GM23338 (cell line): Measurements from ENCODE around the gene PTPRR.

Experiments used
- CREB1 ChIP-seq: fragments of 250-450 bp; sonication (Bioruptor Pico); IDR thresholded peaks from 2 replicates; pipeline ENCODE4 v1.5.0; 2020; ENCODE audit warnings: low read depth, mild to moderate bottlenecking, moderate library complexity
- CTCF ChIP-seq, 2 experiments: fragments of 200-600 bp in 1 of 2; sonication (generic) in 1 of 2; conservative IDR thresholded peaks; 2 replicates each; pipeline versions ENCODE4 v1.5.1 to v1.6.1; 2016 to 2017; ENCODE audit warnings: antibody characterized with exemption in 2 of 2, low read depth in 2 of 2, mild to moderate bottlenecking in 2 of 2, moderate library complexity in 1 of 2
- ETS1 ChIP-seq: IDR thresholded peaks from 2 replicates; pipeline ENCODE4 v1.6.1; 2016; ENCODE audit warnings: antibody characterized with exemption
- EZH2 ChIP-seq: fragments of 200-600 bp; sonication (generic); IDR thresholded peaks from one replicate; pipeline ENCODE4 v1.8.0; 2017; ENCODE audit warnings: antibody characterized with exemption, mild to moderate bottlenecking, low read depth; ENCODE audit not compliant: unreplicated experiment
- EZH2phosphoT487 ChIP-seq: fragments of 200-600 bp; sonication (generic); IDR thresholded peaks from one replicate; pipeline ENCODE4 v1.8.1; 2018; ENCODE audit warnings: antibody characterized with exemption; ENCODE audit not compliant: unreplicated experiment
- JUNB ChIP-seq: IDR thresholded peaks from one replicate; pipeline ENCODE4 v1.6.1; 2016; ENCODE audit warnings: antibody characterized with exemption; ENCODE audit not compliant: unreplicated experiment
- NANOG ChIP-seq: IDR thresholded peaks from 2 replicates; pipeline ENCODE4 v1.6.1; 2016; ENCODE audit warnings: antibody characterized with exemption, borderline replicate concordance
- POLR2AphosphoS5 ChIP-seq: IDR thresholded peaks from 2 replicates; pipeline ENCODE4 v1.6.1; 2016; ENCODE audit warnings: antibody characterized with exemption, low read depth
- REST ChIP-seq: IDR thresholded peaks from one replicate; pipeline ENCODE4 v1.6.1; 2018; ENCODE audit warnings: antibody characterized with exemption; ENCODE audit not compliant: unreplicated experiment
- STAT1 ChIP-seq: IDR thresholded peaks from one replicate; pipeline ENCODE4 v1.6.1; 2016; ENCODE audit warnings: antibody characterized with exemption; ENCODE audit not compliant: unreplicated experiment
- ZNF114 ChIP-seq: fragments of 250-450 bp; sonication (Bioruptor Pico); IDR thresholded peaks from 2 replicates; pipeline ENCODE4 v1.5.0; 2020; ENCODE audit warnings: mild to moderate bottlenecking, moderate library complexity
- ZNF331 ChIP-seq: fragments of 250-450 bp; sonication (Bioruptor Pico); IDR thresholded peaks from 2 replicates; pipeline ENCODE4 v1.5.0; 2020; ENCODE audit warnings: low read depth, mild to moderate bottlenecking, moderate library complexity
- ZNF462 ChIP-seq: fragments of 250-450 bp; sonication (Bioruptor Pico); IDR thresholded peaks from 2 replicates; pipeline ENCODE4 v1.5.0; 2020; ENCODE audit warnings: mild to moderate bottlenecking, moderate library complexity

GRCh38 chr12:70842136-70842535 lies 78.4 kb downstream of the PTPRR start:
- no peak for TF ChIP-seq REST
- TF ChIP-seq CTCF (conservative IDR thresholded peaks at IDR 0.05; ENCODE audit: low read depth in 2 of 2) = no peak
- TF ChIP-seq EZH2phosphoT487 = no peak
- TF ChIP-seq ZNF331 = no peak
- TF ChIP-seq EZH2 = no peak
- TF ChIP-seq POLR2AphosphoS5 = no peak
- TF ChIP-seq JUNB = no peak
- no peak for TF ChIP-seq ETS1
- TF ChIP-seq CREB1 = no peak
- TF ChIP-seq NANOG = no peak
- TF ChIP-seq ZNF462 = no peak
- no peak for TF ChIP-seq ZNF114 (CRISPR knock-in tag)
- no peak for TF ChIP-seq STAT1
